ENCODE results near the gene TRIP11.

Gene TRIP11

GRCh38 chr14:91983588-91983987 is 56.3 kb downstream of the TRIP11 start:
- DNase-seq, result no peak
- H4K20me1 ChIP-seq (ENCODE audit: insufficient read depth, low read length), result no peaks in the 10 kb centered on the region
- TF ChIP-seq EZH2phosphoT487 (IDR thresholded peaks at IDR 0.05; ENCODE audit: low read length) (no peak), EZH2 (optimal IDR thresholded peaks at IDR 0.05; ENCODE audit: low read depth, low read length) (no peak), CTCF (IDR thresholded peaks at IDR 0.05; ENCODE audit: low read length) (no peak)
- no peak overlapping the region for H3K9ac ChIP-seq (ENCODE audit: low read length)
- no peaks in the 10 kb centered on the region for H3K9me3 ChIP-seq (replicated peaks; ENCODE audit: insufficient read depth, low read length)
- H3K79me2 ChIP-seq (ENCODE audit: low read length), result no peaks in the 10 kb centered on the region
- no peak overlapping the region for H3K4me2 ChIP-seq (ENCODE audit: low read depth, low read length)
- no peaks in the 10 kb centered on the region for H3K36me3 ChIP-seq (replicated peaks; ENCODE audit: insufficient read depth, low read length)
- no peaks in the 10 kb centered on the region for H3K9me2 ChIP-seq (replicated peaks; ENCODE audit: insufficient read depth, low read length)
- no peaks in the 10 kb centered on the region for H3F3A ChIP-seq (ENCODE audit: insufficient read depth, low read length)
- H3K4me3 ChIP-seq (ENCODE audit: low read length), result no peak overlapping the region
- H3K27me3 ChIP-seq (replicated peaks; ENCODE audit: insufficient read depth, low read length), result no peaks in the 10 kb centered on the region
- no peak overlapping the region for H3K27ac ChIP-seq (ENCODE audit: low read length)
- no peaks in the 10 kb centered on the region for H3K4me1 ChIP-seq (ENCODE audit: low read length)
- H2AFZ ChIP-seq (ENCODE audit: low read length), result no peak overlapping the region

- no peaks in the 10 kb centered on the region for H3K4me1 ChIP-seq (ENCODE audit: low read length)
- no peaks in the 10 kb centered on the region for H3K36me3 ChIP-seq (replicated peaks; ENCODE audit: insufficient read depth, low read length)
- no peak for TF ChIP-seq EZH2 (optimal IDR thresholded peaks at IDR 0.05; ENCODE audit: low read depth, low read length)
- no peak for TF ChIP-seq EZH2phosphoT487 (IDR thresholded peaks at IDR 0.05; ENCODE audit: low read length)
- no peak for TF ChIP-seq CTCF (IDR thresholded peaks at IDR 0.05; ENCODE audit: low read length)
- H4K20me1 ChIP-seq (ENCODE audit: insufficient read depth, low read length), result no peaks in the 10 kb centered on the region
- H3K79me2 ChIP-seq (ENCODE audit: low read length), result no peaks in the 10 kb centered on the region
- no peak overlapping the region for H3K4me2 ChIP-seq (ENCODE audit: low read depth, low read length)
- H3K4me3 ChIP-seq (ENCODE audit: low read length), result no peak overlapping the region
- H3K9me2 ChIP-seq (replicated peaks; ENCODE audit: insufficient read depth, low read length), result no peaks in the 10 kb centered on the region
- H3K27me3 ChIP-seq (replicated peaks; ENCODE audit: insufficient read depth, low read length), result no peaks in the 10 kb centered on the region
- H3F3A ChIP-seq (ENCODE audit: insufficient read depth, low read length), result no peaks in the 10 kb centered on the region
- DNase-seq, result no peak
- no peak overlapping the region for H2AFZ ChIP-seq (ENCODE audit: low read length)
- no peak overlapping the region for H3K27ac ChIP-seq (ENCODE audit: low read length)
- H3K9ac ChIP-seq (ENCODE audit: low read length), result no peak overlapping the region
- no peaks in the 10 kb centered on the region for H3K9me3 ChIP-seq (replicated peaks; ENCODE audit: insufficient read depth, low read length)
These were observed 59.7 kb downstream of the TRIP11 start for GRCh38 chr14:91980157-91980556.

- no peaks in the 10 kb centered on the region for H3K36me3 ChIP-seq (replicated peaks; ENCODE audit: insufficient read depth, low read length)
- TF ChIP-seq EZH2 (optimal IDR thresholded peaks at IDR 0.05; ENCODE audit: low read depth, low read length) (no peak), CTCF (IDR thresholded peaks at IDR 0.05; ENCODE audit: low read length) (no peak), EZH2phosphoT487 (IDR thresholded peaks at IDR 0.05; ENCODE audit: low read length) (no peak)
- H3K4me2 ChIP-seq (ENCODE audit: low read depth, low read length), result no peak overlapping the region
- no peak overlapping the region for H3K27ac ChIP-seq (ENCODE audit: low read length)
- no peaks in the 10 kb centered on the region for H3K9me2 ChIP-seq (replicated peaks; ENCODE audit: insufficient read depth, low read length)
- H3K9me3 ChIP-seq (replicated peaks; ENCODE audit: insufficient read depth, low read length), result no peaks in the 10 kb centered on the region
- no peaks in the 10 kb centered on the region for H3K27me3 ChIP-seq (replicated peaks; ENCODE audit: insufficient read depth, low read length)
- no peak overlapping the region for H3K4me3 ChIP-seq (ENCODE audit: low read length)
- no peak overlapping the region for H3K9ac ChIP-seq (ENCODE audit: low read length)
- H4K20me1 ChIP-seq (ENCODE audit: insufficient read depth, low read length), result no peaks in the 10 kb centered on the region
- H3F3A ChIP-seq (ENCODE audit: insufficient read depth, low read length), result no peaks in the 10 kb centered on the region
- H2AFZ ChIP-seq (ENCODE audit: low read length), result no peak overlapping the region
- no peaks in the 10 kb centered on the region for H3K4me1 ChIP-seq (ENCODE audit: low read length)
- DNase-seq, result no peak
- no peaks in the 10 kb centered on the region for H3K79me2 ChIP-seq (ENCODE audit: low read length)
These were observed 62.0 kb downstream of the TRIP11 start for GRCh38 chr14:91977884-91978283.

Measured in MM.1S (cell line).